Measurements from ENCODE around the gene MTRR. TPM values are rescaled to one million over a fixed set of nuclear protein-coding genes. Genes with fewer than 3 reads are reported as not detected.

The MTRR gene
- total and polyA plus RNA-seq, 2 donors (not counting 1 experiment from before 2014, with no cell fraction given) = 25.5 to 67.8 TPM

DNA sequence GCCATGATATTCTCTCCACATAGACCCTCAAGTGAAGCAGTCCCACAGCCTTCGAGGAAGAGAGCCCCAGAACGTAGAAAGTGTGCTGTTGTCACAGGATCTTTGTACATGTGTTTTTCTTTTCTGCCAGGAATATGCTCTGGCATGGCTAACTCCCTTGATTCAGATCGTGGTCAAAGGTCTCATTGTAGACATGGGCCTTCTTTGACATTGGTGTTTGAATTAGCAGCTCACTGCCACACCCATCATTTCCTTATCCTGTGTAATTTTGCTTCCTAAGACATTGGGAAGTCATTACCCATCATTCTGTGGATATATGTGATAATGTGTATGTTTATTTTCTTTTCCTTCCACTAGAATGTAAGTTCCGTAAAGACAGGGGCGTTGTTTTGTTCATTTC is 25.5 kb downstream of the MTRR start:
- Mint-ChIP-seq H3K9me3 (ENCODE audit: insufficient read depth) (no peaks in the 10 kb centered on the region), H3K27me3 (no peaks in the 10 kb centered on the region), H3K4me1 (peaks cover 3% of the 10 kb centered on the region), H3K4me3 (no peak overlapping the region), H3K27ac (no peak overlapping the region)
- no peaks in the 10 kb centered on the region for H3K9me3 ChIP-seq (ENCODE audit: control extremely low read depth in 1 of 3, control insufficient read depth in 2 of 3, insufficient read depth in 1 of 3, low read length in 2 of 3)
- ChIA-PET CTCF (no interaction called here), POLR2A (no interaction called here)
- no peaks in the 10 kb centered on the region for H4K20me1 ChIP-seq (ENCODE audit: control insufficient read depth, insufficient read depth, low read length, poor library complexity, severe bottlenecking)
- H3K79me2 ChIP-seq (ENCODE audit: control insufficient read depth, insufficient read depth, low read length) = no peaks in the 10 kb centered on the region
- ATAC-seq (ENCODE audit: low read depth) (no peak), DNase-seq (no peak)
- intact Hi-C loops (cut with micrococcal nuclease) = no loop called here
- no peak overlapping the region for H3K9ac ChIP-seq (ENCODE audit: low read length)
- TF ChIP-seq, protein P1, sequence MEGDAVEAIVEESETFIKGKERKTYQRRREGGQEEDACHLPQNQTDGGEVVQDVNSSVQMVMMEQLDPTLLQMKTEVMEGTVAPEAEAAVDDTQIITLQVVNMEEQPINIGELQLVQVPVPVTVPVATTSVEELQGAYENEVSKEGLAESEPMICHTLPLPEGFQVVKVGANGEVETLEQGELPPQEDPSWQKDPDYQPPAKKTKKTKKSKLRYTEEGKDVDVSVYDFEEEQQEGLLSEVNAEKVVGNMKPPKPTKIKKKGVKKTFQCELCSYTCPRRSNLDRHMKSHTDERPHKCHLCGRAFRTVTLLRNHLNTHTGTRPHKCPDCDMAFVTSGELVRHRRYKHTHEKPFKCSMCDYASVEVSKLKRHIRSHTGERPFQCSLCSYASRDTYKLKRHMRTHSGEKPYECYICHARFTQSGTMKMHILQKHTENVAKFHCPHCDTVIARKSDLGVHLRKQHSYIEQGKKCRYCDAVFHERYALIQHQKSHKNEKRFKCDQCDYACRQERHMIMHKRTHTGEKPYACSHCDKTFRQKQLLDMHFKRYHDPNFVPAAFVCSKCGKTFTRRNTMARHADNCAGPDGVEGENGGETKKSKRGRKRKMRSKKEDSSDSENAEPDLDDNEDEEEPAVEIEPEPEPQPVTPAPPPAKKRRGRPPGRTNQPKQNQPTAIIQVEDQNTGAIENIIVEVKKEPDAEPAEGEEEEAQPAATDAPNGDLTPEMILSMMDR (IDR thresholded peaks at IDR 0.05) = no peak
- TF ChIP-seq EZH2 (IDR thresholded peaks at IDR 0.05; ENCODE audit: borderline replicate concordance, insufficient read depth, low read depth, low read length, poor library complexity, severe bottlenecking) = no peak
- H3K36me3 ChIP-seq (replicated peaks in 1 of 2; ENCODE audit: control extremely low read depth in 1 of 2, control insufficient read depth in 1 of 2, extremely low read depth in 1 of 2, insufficient read depth in 2 of 2, low read length in 1 of 2) = peaks cover 17 to 71% of the 10 kb centered on the region in 2 experiments
- no peak overlapping the region for H3K4me2 ChIP-seq (replicated peaks; ENCODE audit: low read depth, low read length, poor library complexity, severe bottlenecking)
- no peak overlapping the region for H3K27ac ChIP-seq (ENCODE audit: low read length in 2 of 2)
- WGBS (ENCODE audit: insufficient coverage) = 100% methylated on average over 1 of the region's 5 CpGs
- no peaks in the 10 kb centered on the region for H3K4me1 ChIP-seq (ENCODE audit: control insufficient read depth in 2 of 2, insufficient read depth in 2 of 2, low read length in 2 of 2)
- H3K27me3 ChIP-seq (replicated peaks in 1 of 4; ENCODE audit: control extremely low read depth in 1 of 4, control insufficient read depth in 3 of 4, insufficient read depth in 4 of 4, low read length in 3 of 4) = no peaks in the 10 kb centered on the region
- H2AFZ ChIP-seq (ENCODE audit: insufficient read depth, low read depth, low read length, poor library complexity, severe bottlenecking) = no peak overlapping the region
- no peak overlapping the region for H3K4me3 ChIP-seq (ENCODE audit: control extremely low read depth in 1 of 5, extremely low read depth in 1 of 5, insufficient read depth in 1 of 5, low read depth in 2 of 5, low read length in 4 of 5)

DNA sequence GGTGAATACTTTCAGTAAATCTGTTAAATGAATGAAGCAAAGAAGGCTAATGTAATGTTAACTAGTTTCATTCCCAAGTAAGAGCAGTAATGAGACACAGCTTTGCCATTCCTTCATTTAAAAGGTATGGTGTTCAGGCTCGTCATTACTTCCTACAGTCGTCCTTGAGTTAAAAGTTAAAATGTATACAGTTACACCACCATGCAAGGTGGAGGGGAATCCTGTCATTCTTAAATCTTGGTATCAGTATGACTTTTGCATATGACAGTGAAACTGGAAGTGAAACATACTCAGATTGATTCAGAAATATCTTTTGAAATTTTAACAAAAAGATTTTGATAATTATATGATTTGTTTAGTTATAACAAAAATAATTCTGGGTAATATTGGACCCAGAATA is 25.9 kb downstream of the MTRR start:
- H3K9me3 ChIP-seq (ENCODE audit: control extremely low read depth in 1 of 3, control insufficient read depth in 2 of 3, insufficient read depth in 1 of 3, low read length in 2 of 3) = no peaks in the 10 kb centered on the region
- H3K9ac ChIP-seq (ENCODE audit: low read length) = no peak overlapping the region
- peaks cover 15 to 72% of the 10 kb centered on the region in 2 experiments for H3K36me3 ChIP-seq (replicated peaks in 1 of 2; ENCODE audit: control extremely low read depth in 1 of 2, control insufficient read depth in 1 of 2, extremely low read depth in 1 of 2, insufficient read depth in 2 of 2, low read length in 1 of 2)
- CTCF ChIA-PET = no interaction called here
- DNase-seq (no peak), ATAC-seq (ENCODE audit: low read depth) (no peak)
- H4K20me1 ChIP-seq (ENCODE audit: control insufficient read depth, insufficient read depth, low read length, poor library complexity, severe bottlenecking) = no peaks in the 10 kb centered on the region
- Mint-ChIP-seq H3K27me3 (no peaks in the 10 kb centered on the region), H3K9me3 (ENCODE audit: insufficient read depth) (no peaks in the 10 kb centered on the region), H3K27ac (no peak overlapping the region), H3K4me3 (no peak overlapping the region), H3K4me1 (peaks cover 3% of the 10 kb centered on the region)
- no peak overlapping the region for H3K4me3 ChIP-seq (ENCODE audit: control extremely low read depth in 1 of 5, extremely low read depth in 1 of 5, insufficient read depth in 1 of 5, low read depth in 2 of 5, low read length in 4 of 5)
- POLR2A ChIA-PET = no interaction called here
- intact Hi-C loops (cut with micrococcal nuclease) = no loop called here
- no peak overlapping the region for H2AFZ ChIP-seq (ENCODE audit: insufficient read depth, low read depth, low read length, poor library complexity, severe bottlenecking)
- H3K27ac ChIP-seq (ENCODE audit: low read length in 2 of 2) = no peak overlapping the region
- H3K4me1 ChIP-seq (ENCODE audit: control insufficient read depth in 2 of 2, insufficient read depth in 2 of 2, low read length in 2 of 2) = no peaks in the 10 kb centered on the region
- no peak for TF ChIP-seq EZH2 (IDR thresholded peaks at IDR 0.05; ENCODE audit: borderline replicate concordance, insufficient read depth, low read depth, low read length, poor library complexity, severe bottlenecking)
- TF ChIP-seq, protein P1 (IDR thresholded peaks at IDR 0.05) = no peak
- no peaks in the 10 kb centered on the region for H3K27me3 ChIP-seq (replicated peaks in 1 of 4; ENCODE audit: control extremely low read depth in 1 of 4, control insufficient read depth in 3 of 4, insufficient read depth in 4 of 4, low read length in 3 of 4)
- no peak overlapping the region for H3K4me2 ChIP-seq (replicated peaks; ENCODE audit: low read depth, low read length, poor library complexity, severe bottlenecking)
- no peaks in the 10 kb centered on the region for H3K79me2 ChIP-seq (ENCODE audit: control insufficient read depth, insufficient read depth, low read length)
- no CpG with 5 or more reads among the region's 2 CpGs for WGBS (ENCODE audit: insufficient coverage)

All from B cell (primary cell).